CD4-positive, alpha-beta T cell treated with Interleukin-2 at 100 ng/mL for 4 hours (primary cell): ENCODE results near the gene IGF2BP2.
"Not testable (repeated sequence)": the region's sequence is repeated elsewhere in the genome, so short reads cannot be mapped to it uniquely, and the experiment has no call there.

ENCODE experiments used
- DNase-seq: peaks from one replicate; pipeline ENCODE4 v3.0.0-alpha.2; 2020; ENCODE audit warnings: low spot score

The IGF2BP2 gene

GRCh38 chr3:185837414-185837813, 12.6 kb upstream of the IGF2BP2 start:
- DNase-seq = no peak

DNA sequence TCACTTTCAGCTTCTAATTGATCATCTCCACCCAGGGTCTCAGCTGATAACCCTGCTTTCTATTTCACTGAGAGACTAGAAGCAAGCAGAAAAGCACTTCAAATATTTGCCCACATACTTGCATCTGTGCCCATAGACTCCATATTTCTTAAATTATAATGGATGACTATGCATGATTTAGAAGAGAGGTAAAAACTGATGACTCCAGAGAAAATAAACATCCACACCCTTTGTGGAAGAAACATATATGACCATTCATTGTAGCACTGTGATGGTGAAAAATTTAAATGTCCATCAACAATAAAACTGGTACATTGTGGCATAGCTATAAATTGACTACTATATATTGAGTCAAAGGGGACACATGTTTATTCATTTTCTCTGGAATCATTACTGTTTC, 7.1 kb upstream of the IGF2BP2 start:
- DNase-seq = no peak

GRCh38 chr3:185831195-185831594, 6.4 kb upstream of the IGF2BP2 start:
- no peak for DNase-seq

- no peak for DNase-seq
Observed at GRCh38 chr3:185830018-185830797, 5.4 kb upstream of the IGF2BP2 start.

DNA sequence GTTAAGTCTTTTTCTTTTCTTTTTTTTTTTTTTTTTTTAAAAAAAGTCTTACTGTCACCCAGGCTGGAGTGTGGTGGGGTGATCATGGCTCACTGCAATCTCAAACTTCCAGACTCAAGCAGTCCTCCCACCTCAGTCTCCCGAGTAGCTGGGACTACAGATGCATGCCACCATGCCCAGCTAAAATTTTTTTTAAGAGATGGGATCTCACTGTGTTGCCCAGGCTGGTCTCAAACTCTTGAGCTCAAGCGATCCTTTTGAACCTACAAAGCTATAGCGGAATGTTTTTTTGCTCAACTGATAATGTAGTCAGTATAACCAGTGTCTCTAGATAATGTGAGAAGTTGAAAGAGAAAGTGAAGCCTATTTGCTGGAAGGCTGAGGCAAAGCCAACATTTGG, 3.9 kb upstream of the IGF2BP2 start:
- DNase-seq = no peak

- DNase-seq = no peak
Observed at GRCh38 chr3:185827595-185828344, 2.9 kb upstream of the IGF2BP2 start.

DNA sequence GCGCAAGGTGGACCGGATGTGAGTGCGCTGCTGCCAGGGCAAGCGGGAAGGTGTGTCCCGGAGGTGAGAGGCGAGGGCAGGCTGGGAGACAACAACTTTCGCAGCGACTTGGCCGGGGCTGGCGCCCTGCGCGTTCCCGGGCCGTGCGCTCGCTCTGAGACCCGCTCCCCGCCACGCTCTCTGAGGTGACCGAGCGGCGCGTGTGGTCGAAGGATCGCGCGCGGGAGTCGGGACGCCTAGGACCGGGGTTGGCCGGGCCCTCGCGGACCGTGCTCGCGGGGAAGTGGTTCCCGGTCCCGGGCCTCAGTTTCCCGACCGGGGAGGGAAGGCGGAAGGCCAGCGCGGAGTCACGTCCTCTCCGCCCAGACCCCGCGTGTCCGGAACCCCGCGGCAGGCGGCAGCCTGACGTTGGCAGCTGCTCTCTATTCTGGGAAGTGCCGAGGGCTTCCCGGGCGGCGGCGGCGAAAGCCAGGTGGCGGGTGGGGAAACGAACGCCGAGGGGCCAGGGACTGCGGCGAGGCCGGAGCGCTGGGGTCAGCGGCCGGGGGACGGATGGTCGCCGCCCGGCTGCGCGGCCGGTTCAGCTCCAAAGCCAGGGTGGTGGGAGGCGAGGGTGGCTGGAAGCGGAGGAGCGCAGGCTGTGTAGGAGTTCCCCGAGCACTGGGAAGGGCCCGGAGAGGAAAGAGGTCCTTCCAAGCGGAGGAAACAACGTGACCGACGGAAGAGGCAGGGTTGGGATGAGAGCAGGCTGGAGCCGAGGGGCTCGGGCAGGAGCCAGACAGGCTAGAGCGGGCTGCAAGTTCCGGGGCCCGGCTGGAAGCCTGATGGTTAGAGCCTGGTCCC, 1.0 kb upstream of the IGF2BP2 start:
- DNase-seq = no peak

GRCh38 chr3:185824051-185825005, 514 bp downstream of the IGF2BP2 start:
- no peak for DNase-seq

- DNase-seq = no peak
Observed at GRCh38 chr3:185823078-185824044, 1.5 kb downstream of the IGF2BP2 start.

- no peak for DNase-seq
Observed at GRCh38 chr3:185822221-185823000, 2.4 kb downstream of the IGF2BP2 start.

DNA sequence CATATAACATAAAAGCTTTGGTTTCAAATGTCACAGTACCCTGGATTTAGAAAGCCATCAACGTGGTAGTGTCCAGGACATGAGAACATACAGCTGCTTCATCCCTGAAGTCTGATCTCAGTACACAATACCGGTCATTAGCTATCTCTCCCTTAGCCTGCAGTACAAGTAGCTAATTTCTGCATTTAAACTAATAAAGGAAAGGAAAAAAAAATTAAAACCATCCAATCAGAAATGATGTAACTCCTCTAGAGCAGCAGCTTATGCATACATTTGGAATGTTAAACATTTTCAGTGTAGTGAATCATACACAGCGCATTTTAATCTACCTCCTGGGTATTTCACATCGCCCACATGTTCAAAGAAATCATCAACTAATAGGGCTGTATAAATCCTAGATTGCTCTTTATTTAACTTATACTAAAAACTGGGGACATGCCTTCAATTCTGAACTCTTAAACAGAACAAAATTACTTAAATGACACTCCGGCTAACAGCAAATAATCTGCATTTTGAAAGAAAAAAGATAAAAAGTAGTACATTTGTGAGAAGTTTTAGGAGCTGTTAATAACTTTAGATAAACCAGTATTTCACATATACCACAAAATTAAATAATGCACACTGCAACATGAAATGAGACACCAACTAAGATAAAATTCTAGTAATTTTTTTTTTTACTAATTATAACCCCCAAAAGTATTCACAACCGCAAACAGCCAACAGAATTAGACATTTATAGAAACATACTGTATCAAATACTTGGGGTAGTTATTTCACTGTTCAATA, 3.7 kb downstream of the IGF2BP2 start:
- DNase-seq = no peak

DNA sequence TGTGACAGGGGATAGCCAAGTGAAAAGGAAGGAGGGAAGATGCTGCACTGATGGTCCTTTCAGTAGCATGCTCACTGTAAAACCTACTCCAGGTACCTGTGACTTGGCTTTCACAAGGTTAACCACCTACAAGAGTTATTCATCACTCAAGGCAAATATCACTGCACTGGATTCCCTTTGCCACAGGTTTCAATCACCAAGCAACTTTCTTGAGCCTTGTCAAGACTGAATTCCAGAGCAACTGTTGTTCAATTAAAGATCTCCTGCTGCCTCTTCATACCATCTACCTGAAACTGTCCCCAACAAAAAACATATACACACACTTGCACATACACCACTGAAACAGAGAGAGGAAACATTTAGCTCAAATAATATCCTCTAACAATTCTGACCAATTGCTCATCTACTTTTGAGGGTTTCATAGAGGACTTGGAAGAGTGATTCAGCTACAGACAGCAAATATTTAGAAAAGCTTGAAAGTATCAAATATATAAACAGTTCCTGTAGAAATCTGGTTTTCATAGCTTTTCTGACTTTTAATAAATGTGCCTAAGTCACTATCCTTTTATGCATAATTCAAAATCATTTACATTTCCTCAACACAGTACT, 6.5 kb downstream of the IGF2BP2 start:
- DNase-seq = no peak

DNA sequence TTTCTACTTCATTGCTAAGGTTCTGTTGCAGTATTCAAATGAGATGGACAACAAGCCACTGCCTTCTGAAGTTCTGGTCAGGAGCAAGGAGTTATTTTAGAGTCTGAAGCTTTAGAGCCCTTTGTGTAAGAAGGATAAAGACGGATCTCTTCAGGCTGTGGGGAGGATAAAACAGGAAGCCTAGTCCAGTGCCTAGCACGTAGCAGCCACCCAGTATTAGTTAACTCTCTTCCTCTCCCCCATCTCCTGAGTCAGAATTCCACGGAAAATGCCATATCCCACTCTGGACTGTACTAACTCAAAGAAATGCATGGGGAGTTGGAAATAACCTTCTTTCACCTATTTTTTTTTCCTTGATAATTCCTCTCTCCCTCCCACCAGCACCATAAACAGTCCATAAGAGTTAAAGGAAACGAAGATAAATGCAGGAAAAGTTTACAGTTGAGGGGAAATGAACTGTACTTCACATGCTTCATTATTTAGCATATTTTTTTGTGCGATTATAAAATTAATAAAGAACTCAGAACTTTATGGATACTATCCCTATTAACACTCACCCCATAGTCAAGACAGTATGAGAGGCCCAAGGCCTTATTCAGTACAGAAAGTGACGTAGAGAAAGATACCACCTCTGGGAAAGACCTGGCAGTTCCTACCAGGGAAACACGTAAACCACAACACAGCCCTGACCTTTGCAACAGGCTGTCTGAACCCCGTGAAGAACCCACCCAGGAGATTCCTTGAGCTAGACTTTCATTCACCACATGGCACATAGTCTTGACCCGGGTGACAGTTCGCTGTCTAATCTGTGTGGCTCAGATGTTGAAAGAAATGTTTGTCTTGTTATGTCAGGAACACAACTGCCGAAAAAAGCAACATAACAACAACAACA, 9.2 kb downstream of the IGF2BP2 start:
- no peak for DNase-seq

GRCh38 chr3:185813691-185814215, 11.1 kb downstream of the IGF2BP2 start:
- no peak for DNase-seq

DNA sequence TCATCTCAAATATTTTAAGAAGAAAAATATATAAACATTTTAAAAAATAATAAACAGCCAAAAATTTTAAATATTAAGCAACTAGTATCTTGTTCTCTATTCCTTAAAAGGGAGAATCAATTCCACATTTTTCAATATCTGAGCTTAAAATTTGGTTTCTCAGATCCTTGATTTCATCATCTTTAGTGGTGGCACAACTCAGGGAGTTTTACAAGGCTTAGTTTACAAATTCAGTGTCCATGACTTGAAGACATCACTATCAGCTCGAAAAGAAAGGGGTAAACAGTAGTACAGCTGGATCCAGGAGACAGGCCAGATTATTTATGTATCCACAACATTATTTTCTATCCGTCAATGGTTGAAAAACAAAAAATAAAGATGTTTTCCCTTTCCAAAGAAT, 11.6 kb downstream of the IGF2BP2 start:
- DNase-seq = no peak

- DNase-seq = no peak
Observed at GRCh38 chr3:185807445-185808068, 17.3 kb downstream of the IGF2BP2 start.

DNA sequence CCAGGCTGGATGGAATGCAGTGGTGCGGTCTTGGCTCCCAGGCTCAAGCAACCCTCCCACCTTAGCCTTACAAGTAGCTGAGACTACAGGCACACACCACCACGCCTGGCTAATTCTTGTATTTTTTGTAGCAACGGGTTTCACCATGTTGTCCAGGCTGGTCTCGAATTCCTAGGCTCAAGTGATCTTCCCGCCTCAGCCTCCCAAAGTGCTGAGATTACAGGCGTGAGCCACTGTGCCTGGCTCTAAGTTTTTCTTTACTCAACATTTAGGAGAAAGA, 26.1 kb downstream of the IGF2BP2 start:
- not testable (repeated sequence) for DNase-seq
